ENCODE data around the gene MMP15.
"Not testable (repeated sequence)": the region's sequence is repeated elsewhere in the genome, so short reads cannot be mapped to it uniquely, and the experiment has no call there.

MMP15 gene

DNA sequence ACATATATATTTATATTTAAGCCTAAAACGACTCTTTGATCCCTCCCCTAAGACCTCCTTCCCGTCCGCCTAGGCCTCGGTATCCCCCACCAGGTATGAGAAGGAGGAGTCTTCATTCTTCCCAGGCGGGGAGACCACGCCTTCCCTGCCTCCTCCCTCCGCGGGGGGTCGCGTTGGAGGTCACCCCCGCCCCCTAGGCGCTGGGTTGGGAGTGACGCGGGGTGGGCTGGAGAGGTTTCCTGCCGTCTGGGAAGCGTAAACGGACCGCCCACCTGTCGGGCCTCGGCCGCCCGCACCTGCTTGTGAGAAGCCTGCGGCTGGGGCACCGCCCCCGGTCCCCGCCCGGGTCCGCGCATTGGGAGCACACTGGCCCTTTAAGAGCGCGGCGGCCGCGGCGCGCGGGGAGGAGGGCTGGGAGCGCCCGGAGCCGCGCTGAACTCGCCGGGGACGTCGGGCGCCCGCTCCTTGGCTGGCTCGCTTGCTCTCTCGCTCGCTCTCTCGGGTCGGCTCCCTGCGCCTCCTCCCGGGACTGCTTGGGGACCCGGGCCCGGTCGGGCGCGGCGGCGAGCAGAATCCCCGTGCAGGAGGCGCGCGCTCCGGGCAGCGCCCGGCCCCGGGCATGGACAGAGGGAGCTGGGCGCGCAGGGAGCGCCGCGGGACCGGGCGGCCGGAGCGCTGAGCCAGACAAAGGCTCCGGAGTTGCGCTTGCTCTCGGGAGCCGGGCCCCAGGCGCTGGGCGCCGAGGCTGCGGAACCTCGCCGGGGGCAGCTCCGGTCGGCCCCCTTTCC, at the start of gene MMP15:
MMP15 (plus strand) TSS at position 404 of the 788 bp plus-strand sequence. CDS start 597 bp downstream, outside the sequence.
- peak; percentile 95 for DNase-seq

DNA sequence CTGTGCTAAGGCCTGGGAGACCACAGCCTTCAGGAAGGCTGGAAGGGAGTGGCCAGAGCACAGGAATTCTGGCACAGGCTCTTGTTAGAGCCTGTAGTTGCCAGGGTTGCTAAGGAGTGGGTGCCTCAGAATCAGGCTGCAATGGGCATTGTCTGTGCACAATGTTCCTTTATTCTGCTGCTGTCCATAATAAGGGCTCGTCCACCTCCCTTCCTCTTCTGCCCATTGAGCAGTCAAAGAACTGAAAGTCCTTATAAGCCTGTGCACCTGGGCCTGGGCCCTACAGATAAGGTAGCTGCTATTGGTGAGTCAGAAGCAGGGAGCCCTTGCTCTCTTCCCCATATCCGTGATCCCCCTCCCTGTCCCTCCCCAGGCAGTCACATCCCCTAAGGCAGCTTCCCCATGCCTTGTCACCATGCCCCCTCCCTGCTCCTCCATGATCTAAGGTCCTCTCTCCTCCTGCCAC, 49.2 kb upstream of the MMP15 start:
- DNase-seq, result no peak

GRCh38 chr16:57977418-57978069, 48.0 kb upstream of the MMP15 start:
- peak; percentile 46 for DNase-seq

GRCh38 chr16:57978070-57978465, 47.5 kb upstream of the MMP15 start:
- not testable (repeated sequence) for DNase-seq

DNA sequence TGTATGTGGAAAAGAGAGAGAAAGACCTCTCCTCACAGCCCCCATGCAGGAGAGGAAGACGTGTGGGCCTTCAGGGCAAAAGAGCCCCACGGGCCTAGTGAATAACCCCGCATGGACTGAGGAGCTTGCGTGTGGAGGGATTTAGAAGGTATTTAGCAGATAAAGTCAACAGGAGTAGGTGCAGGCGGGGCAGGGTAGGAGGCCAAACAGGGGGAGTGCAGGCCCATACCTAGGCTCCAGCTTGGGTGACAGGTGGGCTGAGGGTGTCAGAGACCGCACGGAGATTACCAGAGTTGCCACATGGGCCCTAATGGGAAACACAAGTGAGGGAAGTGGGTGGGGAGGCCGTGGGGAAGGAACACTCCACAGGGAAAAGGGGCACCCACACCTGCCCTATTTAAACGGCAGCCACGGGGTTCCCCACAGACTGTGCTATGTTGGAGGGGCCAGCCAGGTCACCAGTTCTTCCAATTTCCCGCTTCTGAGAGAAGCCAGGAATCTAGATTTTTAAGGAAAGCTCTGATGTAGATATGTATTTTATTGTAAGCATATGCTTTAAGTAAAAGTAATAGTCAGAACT, 46.5 kb upstream of the MMP15 start:
- DNase-seq, result no peak

DNA sequence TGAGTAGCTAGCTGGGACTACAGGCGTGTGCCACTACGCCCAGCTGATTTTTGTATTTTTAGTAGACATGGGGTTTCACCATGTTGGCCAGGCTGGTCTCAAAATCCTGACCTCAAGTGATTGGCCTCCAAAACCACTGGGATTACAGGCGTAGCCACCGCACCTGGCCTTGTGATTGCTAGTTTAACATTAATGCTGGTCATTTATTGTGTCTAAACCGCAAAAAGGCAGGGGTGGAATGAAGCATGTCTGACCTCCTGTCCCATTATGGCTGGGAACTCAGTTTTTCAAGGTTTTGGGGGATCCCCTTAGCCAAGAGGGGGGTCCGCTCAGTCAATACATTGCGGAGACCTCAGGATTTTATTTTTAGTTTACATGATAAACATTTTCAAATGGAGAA, 43.9 kb upstream of the MMP15 start:
- DNase-seq, result no peak

DNA sequence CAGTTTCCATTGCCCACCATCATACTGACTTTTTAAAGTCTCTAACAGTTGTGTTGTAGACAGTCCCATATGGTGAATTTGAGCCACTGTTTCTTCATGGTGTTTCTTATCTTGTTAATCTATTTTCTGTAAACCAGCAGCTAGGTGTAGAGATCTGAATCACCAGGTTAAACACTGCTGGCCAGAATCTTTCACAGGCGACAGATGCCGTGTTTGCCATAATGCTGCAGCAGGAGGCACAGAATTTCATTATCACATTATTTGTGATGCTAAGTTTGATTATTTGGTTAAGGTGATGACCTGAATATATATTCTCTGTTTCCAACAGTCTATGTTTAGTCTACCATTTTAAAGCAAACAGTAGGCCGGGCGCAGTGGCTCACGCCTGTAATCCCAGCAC, 43.2 kb upstream of the MMP15 start:
- no peak for DNase-seq

DNA sequence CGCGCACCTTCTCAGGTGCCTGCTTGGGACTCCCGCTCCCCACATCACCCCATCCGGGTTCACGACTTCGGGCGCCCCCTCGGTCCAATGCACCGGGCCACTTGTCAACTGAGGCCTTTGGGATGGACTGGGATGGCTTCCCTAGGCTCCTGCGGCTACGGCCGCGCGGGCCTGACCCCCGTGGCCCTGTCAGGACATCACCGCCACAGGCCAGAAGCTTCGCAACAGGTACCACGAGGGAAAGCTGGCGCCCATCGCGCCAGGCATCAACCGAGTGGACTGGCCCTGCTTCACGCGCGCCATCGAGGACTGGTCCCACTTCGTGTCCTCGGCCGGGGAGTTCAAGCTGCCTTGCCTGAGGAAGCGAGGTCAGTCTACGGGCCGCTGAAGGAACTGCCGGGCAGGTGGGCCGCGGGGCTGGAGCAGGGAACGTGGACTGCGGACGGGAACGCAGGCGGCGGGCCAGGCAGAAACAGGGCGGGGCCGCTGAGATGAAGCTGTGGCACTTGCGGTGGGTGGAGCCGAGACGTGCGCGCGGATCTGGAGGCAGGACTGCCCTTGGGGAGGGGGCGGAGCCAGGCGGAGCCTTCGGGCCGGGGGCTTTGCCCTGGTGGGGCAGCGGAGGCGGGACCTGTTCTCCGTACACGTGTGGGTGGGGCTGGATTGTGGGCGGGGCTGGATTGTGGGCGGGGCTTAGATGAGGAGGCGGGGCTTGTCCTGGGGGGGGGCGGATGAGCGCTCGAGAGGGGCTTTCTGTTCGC, 40.9 kb upstream of the MMP15 start:
- no peak for DNase-seq

GRCh38 chr16:57985204-57986181, 40.1 kb upstream of the MMP15 start:
- DNase-seq, result no peak

- no peak for DNase-seq
Observed at GRCh38 chr16:57986196-57986595, 39.4 kb upstream of the MMP15 start.

GRCh38 chr16:57987441-57988177, 37.9 kb upstream of the MMP15 start:
- no peak for DNase-seq

DNA sequence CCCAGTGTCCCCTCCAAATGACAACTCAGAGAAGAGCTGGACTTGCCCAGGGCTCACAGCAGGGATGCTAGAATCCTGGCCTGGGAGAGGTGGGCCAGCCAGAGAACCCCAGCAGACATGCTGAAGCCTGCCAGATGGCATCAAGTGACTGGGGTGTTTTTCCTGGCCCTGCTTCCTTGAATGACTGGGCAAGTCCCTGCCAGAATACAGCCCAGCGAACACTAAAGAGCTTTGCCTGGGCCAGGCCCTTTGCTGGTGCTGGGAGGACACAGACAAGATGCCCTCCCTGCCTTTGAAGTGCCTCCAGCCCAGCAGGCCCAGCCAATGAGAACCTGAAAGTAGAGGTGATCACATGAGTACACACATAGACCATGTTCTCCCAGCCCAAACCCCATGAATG, 36.6 kb upstream of the MMP15 start:
- peak; percentile 92 for DNase-seq

GRCh38 chr16:57991551-57992059, 33.9 kb upstream of the MMP15 start:
- DNase-seq, result no peak

DNA sequence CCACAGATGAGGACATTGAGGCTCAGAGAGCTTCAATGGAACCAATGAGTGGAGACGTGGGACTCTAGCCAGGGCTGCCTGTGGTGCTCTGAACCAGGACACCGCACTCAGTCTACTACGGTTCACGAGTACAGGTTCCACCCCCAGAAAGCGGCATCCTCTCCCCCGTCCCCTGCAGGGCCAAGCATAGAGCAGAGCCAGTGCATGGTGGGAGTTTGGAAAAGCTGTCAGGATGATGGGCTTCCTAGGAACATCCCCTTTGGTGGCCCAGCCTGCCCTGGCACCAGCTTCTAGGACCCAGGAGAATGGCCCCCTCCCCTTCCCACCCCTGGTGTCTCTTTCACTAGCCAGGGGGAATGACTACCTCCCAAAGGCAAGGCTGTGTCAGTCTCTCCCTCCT, 33.5 kb upstream of the MMP15 start:
- DNase-seq, result no peak

GRCh38 chr16:57993438-57993837, 32.1 kb upstream of the MMP15 start:
- peak; percentile 73 for DNase-seq

GRCh38 chr16:57993897-57994296, 31.7 kb upstream of the MMP15 start:
- DNase-seq, result no peak

DNA sequence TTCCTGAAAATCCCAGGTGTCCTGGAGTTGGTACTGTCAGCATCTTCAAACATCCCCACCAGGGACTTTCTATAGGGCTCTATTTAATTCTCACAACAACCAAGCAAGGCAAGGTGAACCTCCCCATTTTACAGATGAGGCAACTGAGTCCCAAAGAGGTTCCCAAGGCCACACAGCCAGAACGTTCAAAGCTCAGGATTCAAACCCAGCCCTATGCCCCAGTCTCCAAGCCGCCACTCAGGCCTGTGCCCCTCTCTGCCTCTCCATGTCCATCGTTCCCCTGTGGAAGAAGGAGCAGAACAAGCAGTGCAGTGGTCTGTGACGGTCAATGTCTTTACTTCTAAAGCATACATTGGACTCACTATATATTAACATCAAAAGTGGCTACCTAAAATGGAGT, 31.2 kb upstream of the MMP15 start:
- no peak for DNase-seq

DNA sequence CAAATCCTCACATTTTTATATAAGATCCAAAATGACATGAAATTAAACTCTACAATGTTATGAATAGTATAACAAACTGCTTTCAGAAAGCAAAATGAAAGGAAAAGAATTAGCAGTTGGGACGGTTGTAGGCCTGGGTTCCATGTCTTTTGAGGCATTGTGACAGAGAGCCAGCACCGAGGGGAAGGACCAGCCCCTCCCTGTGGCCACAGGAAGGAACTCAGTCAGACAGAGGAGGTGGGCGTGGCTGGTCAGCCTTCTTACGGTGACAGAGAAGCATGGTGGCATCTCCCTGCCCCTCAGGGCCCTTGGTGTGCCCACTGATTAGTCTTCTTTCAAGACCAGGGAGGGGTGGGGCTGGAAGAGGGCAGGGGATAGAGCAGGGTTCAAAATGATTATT, 30.8 kb upstream of the MMP15 start:
- DNase-seq, result peak; percentile 76

- DNase-seq, result no peak
Observed at GRCh38 chr16:57995721-57996405, 29.7 kb upstream of the MMP15 start.

- DNase-seq, result peak; percentile 31
Observed at GRCh38 chr16:57996406-57997175, 29.0 kb upstream of the MMP15 start.
